Adrenal gland (tissue), 5 donors: ENCODE results near the gene CORO7.

Experiments used
- POLR2A ChIP-seq, 2 donors: fragments of 450-650 bp; IDR thresholded peaks; one replicate each; pipeline ENCODE4 v1.6.1; 2017; ENCODE audit warnings: antibody characterized with exemption in 2 of 2, mild to moderate bottlenecking in 2 of 2, moderate library complexity in 1 of 2
- TF ChIP-seq, protein P1 (sequence below), 6 experiments: fragments of 450-650 bp in 4 of 6; fragments of 200-600 bp in 2 of 6; sonication (generic) in 1 of 6; IDR thresholded peaks; 1 replicate in 5 of 6; 2 replicates in 1 of 6; pipeline versions ENCODE4 v1.5.1 to v1.8.0; 2016 to 2021; ENCODE audit warnings: antibody characterized with exemption in 6 of 6, mild to moderate bottlenecking in 2 of 6, moderate library complexity in 1 of 6
- donor health status: DM: no; HTN: no; CAD: no.

DNA sequence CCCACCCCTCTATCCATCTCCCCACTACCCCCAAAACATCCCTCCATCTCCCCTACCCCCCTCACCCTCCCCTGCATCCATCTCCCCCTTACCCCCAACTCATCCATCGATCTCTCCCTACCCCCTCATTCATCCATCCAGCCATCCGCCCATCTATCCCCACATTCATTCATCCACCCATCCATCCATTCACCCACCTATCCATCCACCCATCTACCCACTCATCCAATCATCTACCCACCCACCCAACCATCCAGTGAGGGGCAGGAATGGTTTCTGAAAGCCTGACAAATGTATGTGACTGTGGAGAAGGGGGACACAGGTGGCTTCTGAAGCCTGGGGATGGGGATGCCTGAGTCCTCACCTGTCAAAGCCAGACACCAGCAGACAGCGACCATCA is 56.5 kb downstream of the CORO7 start:
- TF ChIP-seq, protein P1, sequence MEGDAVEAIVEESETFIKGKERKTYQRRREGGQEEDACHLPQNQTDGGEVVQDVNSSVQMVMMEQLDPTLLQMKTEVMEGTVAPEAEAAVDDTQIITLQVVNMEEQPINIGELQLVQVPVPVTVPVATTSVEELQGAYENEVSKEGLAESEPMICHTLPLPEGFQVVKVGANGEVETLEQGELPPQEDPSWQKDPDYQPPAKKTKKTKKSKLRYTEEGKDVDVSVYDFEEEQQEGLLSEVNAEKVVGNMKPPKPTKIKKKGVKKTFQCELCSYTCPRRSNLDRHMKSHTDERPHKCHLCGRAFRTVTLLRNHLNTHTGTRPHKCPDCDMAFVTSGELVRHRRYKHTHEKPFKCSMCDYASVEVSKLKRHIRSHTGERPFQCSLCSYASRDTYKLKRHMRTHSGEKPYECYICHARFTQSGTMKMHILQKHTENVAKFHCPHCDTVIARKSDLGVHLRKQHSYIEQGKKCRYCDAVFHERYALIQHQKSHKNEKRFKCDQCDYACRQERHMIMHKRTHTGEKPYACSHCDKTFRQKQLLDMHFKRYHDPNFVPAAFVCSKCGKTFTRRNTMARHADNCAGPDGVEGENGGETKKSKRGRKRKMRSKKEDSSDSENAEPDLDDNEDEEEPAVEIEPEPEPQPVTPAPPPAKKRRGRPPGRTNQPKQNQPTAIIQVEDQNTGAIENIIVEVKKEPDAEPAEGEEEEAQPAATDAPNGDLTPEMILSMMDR (IDR thresholded peaks at IDR 0.05): no peak
- no peak for TF ChIP-seq POLR2A (IDR thresholded peaks at IDR 0.05)
